ENCODE data around the gene GLT8D2. TPM values are rescaled to one million over a fixed set of nuclear protein-coding genes. Genes with fewer than 3 reads are reported as not detected.

Gene GLT8D2
- total RNA-seq, 1 experiment from 2014 or later = 3.8 TPM

GRCh38 chr12:104064031-104064841 is 14.2 kb upstream of the GLT8D2 start, which contains the start of gene HCFC2:
Gene HCFC2, plus strand, starts transcription at chr12:104064531. Its CDS starts 30 bp downstream, at chr12:104064561.
- H3K9me3 Mint-ChIP-seq = no peaks in the 10 kb centered on the region
- no peak within 1 kb of the TSS for H2BK120ac ChIP-seq (ENCODE audit: low read depth, low read length, poor library complexity, severe bottlenecking)
- no CpG with 5 or more reads among the region's 74 CpGs for WGBS (ENCODE audit: extremely low coverage, insufficient read length, low lambda C conversion rate)
- peak within 1 kb of the TSS; percentile 70 for H3K9ac ChIP-seq (ENCODE audit: extremely low read depth, insufficient read length, low read length)
- no peak within 1 kb of the TSS for H4K8ac ChIP-seq (replicated peaks; ENCODE audit: insufficient read length, low read depth, low read length)
- no peak within 1 kb of the TSS for H4K5ac ChIP-seq (ENCODE audit: insufficient read length, low read depth, low read length)
- no peak within 1 kb of the TSS for H3T11ph ChIP-seq (ENCODE audit: low read length)
- H2BK20ac ChIP-seq (ENCODE audit: low read depth, low read length, poor library complexity, severe bottlenecking) = no peak within 1 kb of the TSS
- no peaks in the 10 kb centered on the region for H3K79me2 ChIP-seq (ENCODE audit: insufficient read depth, low read length)
- H3K27me3 Mint-ChIP-seq (ENCODE audit: low read depth) = peaks cover 32% of the 10 kb centered on the region
- no peak within 1 kb of the TSS for H2BK5ac ChIP-seq (ENCODE audit: insufficient read length, low read length)
- no peak within 1 kb of the TSS for H4K91ac ChIP-seq (ENCODE audit: insufficient read length, low read depth, low read length)
- TF ChIP-seq, protein P1, sequence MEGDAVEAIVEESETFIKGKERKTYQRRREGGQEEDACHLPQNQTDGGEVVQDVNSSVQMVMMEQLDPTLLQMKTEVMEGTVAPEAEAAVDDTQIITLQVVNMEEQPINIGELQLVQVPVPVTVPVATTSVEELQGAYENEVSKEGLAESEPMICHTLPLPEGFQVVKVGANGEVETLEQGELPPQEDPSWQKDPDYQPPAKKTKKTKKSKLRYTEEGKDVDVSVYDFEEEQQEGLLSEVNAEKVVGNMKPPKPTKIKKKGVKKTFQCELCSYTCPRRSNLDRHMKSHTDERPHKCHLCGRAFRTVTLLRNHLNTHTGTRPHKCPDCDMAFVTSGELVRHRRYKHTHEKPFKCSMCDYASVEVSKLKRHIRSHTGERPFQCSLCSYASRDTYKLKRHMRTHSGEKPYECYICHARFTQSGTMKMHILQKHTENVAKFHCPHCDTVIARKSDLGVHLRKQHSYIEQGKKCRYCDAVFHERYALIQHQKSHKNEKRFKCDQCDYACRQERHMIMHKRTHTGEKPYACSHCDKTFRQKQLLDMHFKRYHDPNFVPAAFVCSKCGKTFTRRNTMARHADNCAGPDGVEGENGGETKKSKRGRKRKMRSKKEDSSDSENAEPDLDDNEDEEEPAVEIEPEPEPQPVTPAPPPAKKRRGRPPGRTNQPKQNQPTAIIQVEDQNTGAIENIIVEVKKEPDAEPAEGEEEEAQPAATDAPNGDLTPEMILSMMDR (conservative IDR thresholded peaks at IDR 0.05) = no peak
- no peaks in the 10 kb centered on the region for H3K79me1 ChIP-seq (ENCODE audit: insufficient read depth, low read depth, low read length, poor library complexity, severe bottlenecking)
- no peak within 1 kb of the TSS for H3K27ac ChIP-seq (ENCODE audit: insufficient read length, low read depth, low read length)
- peak within 1 kb of the TSS; percentile 73 for H3K18ac ChIP-seq (ENCODE audit: insufficient read length, low read depth, low read length)
- no peak within 1 kb of the TSS for H3K56ac ChIP-seq (ENCODE audit: insufficient read length, low read depth, low read length)
- H3K4me3 Mint-ChIP-seq = peak within 1 kb of the TSS; percentile 90 to 94
- no peak within 1 kb of the TSS for H2BK12ac ChIP-seq (ENCODE audit: insufficient read length, low read depth, low read length)
- H2AK5ac ChIP-seq (ENCODE audit: insufficient read length, low read length) = no peak within 1 kb of the TSS
- peak within 1 kb of the TSS; percentile 14 for H3K23ac ChIP-seq (ENCODE audit: insufficient read length, low read depth, low read length)
- H3K9me3 ChIP-seq (ENCODE audit: control insufficient read depth, low read depth, low read length) = no peaks in the 10 kb centered on the region
- H2AFZ ChIP-seq (ENCODE audit: low read length) = peak within 1 kb of the TSS; percentile 42
- peak within 1 kb of the TSS; percentile 92 for H3K4me2 ChIP-seq (ENCODE audit: insufficient read depth, insufficient read length, low read length)
- H3K4ac ChIP-seq (ENCODE audit: low read depth, low read length) = no peak within 1 kb of the TSS
- no peaks in the 10 kb centered on the region for H3K4me1 ChIP-seq (ENCODE audit: insufficient read depth, low read length)
- H3K4me1 Mint-ChIP-seq = peaks cover 10 to 11% of the 10 kb centered on the region in 2 experiments
- no peaks in the 10 kb centered on the region for H4K20me1 ChIP-seq (ENCODE audit: control insufficient read depth, insufficient read depth, insufficient read length)
- no peaks in the 10 kb centered on the region for H3K27me3 ChIP-seq (ENCODE audit: insufficient read depth, low read length)
- no peak within 1 kb of the TSS; the same call in 1 of the 2 replicates for H3K14ac ChIP-seq (ENCODE audit: insufficient read depth, low read length)
- no peak within 1 kb of the TSS for H3K27ac Mint-ChIP-seq
- DNase-seq = peak; percentile 92
- peaks cover 15% of the 10 kb centered on the region for H3K23me2 ChIP-seq (ENCODE audit: insufficient read length, low read depth, low read length, poor library complexity, severe bottlenecking)
- no peaks in the 10 kb centered on the region for H3K36me3 Mint-ChIP-seq (ENCODE audit: insufficient read depth in 1 of 3, low read depth in 3 of 3)
- no peak within 1 kb of the TSS for H2BK15ac ChIP-seq (ENCODE audit: low read depth, low read length)

All from H9 (cell line).